HG02981 (cell line): Measurements from ENCODE around the gene MMP8.

Experiments
- ATAC-seq: cut with Tn5 transposase; IDR thresholded peaks from one replicate; pipeline ENCODE4 v1.9.1; 2021; ENCODE audit warnings: mild to moderate bottlenecking, moderate library complexity; ENCODE audit not compliant: unreplicated experiment

MMP8 gene

DNA sequence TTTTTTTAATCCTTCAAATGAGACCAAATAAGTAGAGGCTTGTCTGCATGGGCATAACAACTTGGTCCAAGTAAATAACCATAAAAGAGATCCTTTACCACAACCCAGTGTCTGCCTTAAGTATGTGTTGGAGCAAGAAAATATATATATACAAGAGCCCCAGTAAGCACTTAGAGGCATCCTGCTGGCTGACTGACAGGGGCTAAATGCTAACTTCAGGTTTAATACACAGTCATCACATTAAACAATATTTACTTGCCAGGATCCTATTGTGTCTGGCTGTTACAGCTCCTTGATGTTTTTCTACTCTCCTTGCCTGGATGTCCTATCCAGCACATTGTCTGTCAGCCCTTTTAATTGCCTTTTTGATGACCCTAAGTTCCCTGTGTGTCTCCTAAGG, 62.1 kb downstream of the MMP8 start:
- ATAC-seq, result no peak
